ENCODE results near the gene BRMS1. TPM values are rescaled to one million over a fixed set of nuclear protein-coding genes. Genes with fewer than 3 reads are reported as not detected.

BRMS1 gene
- total and polyA plus RNA-seq, 4 donors: 12.0 to 24.0 (median 20.3) TPM

DNA sequence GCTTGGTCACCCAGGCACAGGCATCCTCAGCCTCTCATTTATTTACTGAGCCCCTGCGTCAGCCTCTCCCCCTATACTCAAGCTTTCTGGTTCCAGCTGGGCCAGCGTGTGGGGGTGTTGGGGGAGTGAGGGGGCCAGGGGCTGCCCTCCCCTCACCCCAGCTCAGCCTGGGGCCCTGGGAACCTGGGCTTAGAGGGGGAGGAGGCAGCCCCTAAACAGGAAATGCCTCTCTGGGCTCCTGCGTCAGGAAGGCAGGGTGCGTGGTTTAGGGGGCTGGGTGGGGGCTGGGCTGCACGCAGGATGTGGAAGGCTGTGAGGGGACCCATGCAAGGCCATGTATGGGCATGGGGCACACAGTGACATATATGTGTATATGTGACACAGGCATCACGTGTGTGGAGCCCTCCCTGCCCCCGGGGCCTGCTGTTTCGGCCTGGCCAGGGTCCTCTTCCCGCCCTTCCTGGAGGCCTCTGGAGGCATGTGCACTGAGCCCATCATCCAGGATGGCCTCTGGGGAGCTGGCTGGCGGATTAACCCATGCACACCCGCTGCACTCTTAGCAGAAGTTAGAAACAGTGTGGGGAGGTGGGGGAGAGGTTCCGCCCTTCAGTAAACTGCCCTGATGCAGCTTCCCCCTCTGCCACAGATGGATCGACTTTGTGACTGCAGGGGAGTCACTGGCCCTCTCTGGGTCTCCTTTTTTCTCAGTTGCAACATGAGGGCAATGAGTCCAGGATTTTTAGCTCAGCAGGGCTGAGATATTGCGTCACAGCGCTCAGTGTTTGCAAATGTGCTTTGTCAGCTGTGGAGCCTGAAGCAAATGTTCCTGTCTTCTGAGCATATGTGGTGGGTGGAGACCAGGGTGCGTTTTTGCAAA is 26.9 kb downstream of the BRMS1 start:
- no peaks in the 10 kb centered on the region for H3K27me3 ChIP-seq (ENCODE audit: control insufficient read depth in 4 of 4, insufficient read depth in 4 of 4, low read length in 3 of 4)
- DNase-seq (ENCODE audit: low spot score): no peak
- TF ChIP-seq RXRA (IDR thresholded peaks at IDR 0.05) (peak; percentile 37 to 38), HNF4G (IDR thresholded peaks at IDR 0.05) (peak; percentile 27), FOXA1 (IDR thresholded peaks at IDR 0.05) (no peak), SP1 (IDR thresholded peaks at IDR 0.05) (peak; percentile 55), HNF4A (conservative IDR thresholded peaks at IDR 0.05) (peak; percentile 72 to 87), RAD21 (IDR thresholded peaks at IDR 0.05) (peak in 1 of 2 donors; percentile 36)
- TF ChIP-seq, protein P1, sequence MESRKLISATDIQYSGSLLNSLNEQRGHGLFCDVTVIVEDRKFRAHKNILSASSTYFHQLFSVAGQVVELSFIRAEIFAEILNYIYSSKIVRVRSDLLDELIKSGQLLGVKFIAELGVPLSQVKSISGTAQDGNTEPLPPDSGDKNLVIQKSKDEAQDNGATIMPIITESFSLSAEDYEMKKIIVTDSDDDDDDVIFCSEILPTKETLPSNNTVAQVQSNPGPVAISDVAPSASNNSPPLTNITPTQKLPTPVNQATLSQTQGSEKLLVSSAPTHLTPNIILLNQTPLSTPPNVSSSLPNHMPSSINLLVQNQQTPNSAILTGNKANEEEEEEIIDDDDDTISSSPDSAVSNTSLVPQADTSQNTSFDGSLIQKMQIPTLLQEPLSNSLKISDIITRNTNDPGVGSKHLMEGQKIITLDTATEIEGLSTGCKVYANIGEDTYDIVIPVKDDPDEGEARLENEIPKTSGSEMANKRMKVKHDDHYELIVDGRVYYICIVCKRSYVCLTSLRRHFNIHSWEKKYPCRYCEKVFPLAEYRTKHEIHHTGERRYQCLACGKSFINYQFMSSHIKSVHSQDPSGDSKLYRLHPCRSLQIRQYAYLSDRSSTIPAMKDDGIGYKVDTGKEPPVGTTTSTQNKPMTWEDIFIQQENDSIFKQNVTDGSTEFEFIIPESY (IDR thresholded peaks at IDR 0.05): no peak
- H3K9me3 ChIP-seq (ENCODE audit: control insufficient read depth in 4 of 4, low read length in 3 of 4): no peaks in the 10 kb centered on the region
- no peaks in the 10 kb centered on the region for H3K36me3 ChIP-seq (ENCODE audit: control insufficient read depth in 4 of 4, insufficient read depth in 3 of 4, low read depth in 1 of 4, low read length in 3 of 4)
- WGBS: 44% methylated on average over 16 of the region's 16 CpGs
- no peak overlapping the region for H3K9ac ChIP-seq (ENCODE audit: low read depth in 1 of 2, low read length in 2 of 2)
- no peak overlapping the region for H3K4me3 ChIP-seq (ENCODE audit: low read depth in 1 of 3, low read length in 3 of 3)
- H3K27ac ChIP-seq (ENCODE audit: low read depth in 1 of 2, low read length in 2 of 2): peak overlapping the region; percentile 3 to 73
- H3K4me1 ChIP-seq (ENCODE audit: control insufficient read depth in 4 of 4, insufficient read depth in 4 of 4, low read length in 3 of 4): peaks cover 7 to 15% (median 9%) of the 10 kb centered on the region in 4 donors

DNA sequence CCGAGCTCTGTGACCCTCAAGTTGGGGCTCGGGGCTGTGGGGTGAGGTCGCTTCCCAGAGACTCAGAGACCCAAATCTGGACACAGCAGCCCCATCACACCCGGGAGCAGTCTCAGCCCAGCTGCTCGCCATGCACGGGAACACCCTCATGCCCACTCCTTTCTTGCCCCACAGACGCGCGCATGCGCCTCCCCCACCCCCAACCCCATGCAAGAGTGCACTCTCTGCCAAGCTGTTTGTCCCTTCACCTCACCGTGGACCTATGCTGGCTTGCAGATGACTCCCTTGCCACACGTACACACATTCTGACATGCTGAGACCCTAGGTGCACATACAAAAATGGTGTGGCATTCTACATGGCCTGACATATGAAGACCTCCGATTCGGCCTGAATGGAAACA is 27.6 kb downstream of the BRMS1 start:
- no peak overlapping the region for H3K4me3 ChIP-seq (ENCODE audit: low read depth in 1 of 3, low read length in 3 of 3)
- no peak overlapping the region for H3K9ac ChIP-seq (ENCODE audit: low read depth in 1 of 2, low read length in 2 of 2)
- DNase-seq (ENCODE audit: low spot score): no peak
- no peaks in the 10 kb centered on the region for H3K36me3 ChIP-seq (ENCODE audit: control insufficient read depth in 4 of 4, insufficient read depth in 3 of 4, low read depth in 1 of 4, low read length in 3 of 4)
- no peaks in the 10 kb centered on the region for H3K27me3 ChIP-seq (ENCODE audit: control insufficient read depth in 4 of 4, insufficient read depth in 4 of 4, low read length in 3 of 4)
- 47% methylated on average over 14 of the region's 14 CpGs for WGBS
- TF ChIP-seq TAF1 (conservative IDR thresholded peaks at IDR 0.05) (no peak), YY1 (IDR thresholded peaks at IDR 0.05) (no peak), EGR1 (IDR thresholded peaks at IDR 0.05; ENCODE audit: low read depth in 2 of 2) (no peak), HNF4A (conservative IDR thresholded peaks at IDR 0.05) (no peak)
- TF ChIP-seq, protein P2, sequence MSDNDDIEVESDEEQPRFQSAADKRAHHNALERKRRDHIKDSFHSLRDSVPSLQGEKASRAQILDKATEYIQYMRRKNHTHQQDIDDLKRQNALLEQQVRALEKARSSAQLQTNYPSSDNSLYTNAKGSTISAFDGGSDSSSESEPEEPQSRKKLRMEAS (IDR thresholded peaks at IDR 0.05): no peak
- TF ChIP-seq, protein P1 (IDR thresholded peaks at IDR 0.05): no peak
- H3K27ac ChIP-seq (ENCODE audit: low read depth in 1 of 2, low read length in 2 of 2): peak overlapping the region; percentile 3 to 73
- peaks cover 7 to 16% (median 10%) of the 10 kb centered on the region in 4 donors for H3K4me1 ChIP-seq (ENCODE audit: control insufficient read depth in 4 of 4, insufficient read depth in 4 of 4, low read length in 3 of 4)
- no peaks in the 10 kb centered on the region for H3K9me3 ChIP-seq (ENCODE audit: control insufficient read depth in 4 of 4, low read length in 3 of 4)

DNA sequence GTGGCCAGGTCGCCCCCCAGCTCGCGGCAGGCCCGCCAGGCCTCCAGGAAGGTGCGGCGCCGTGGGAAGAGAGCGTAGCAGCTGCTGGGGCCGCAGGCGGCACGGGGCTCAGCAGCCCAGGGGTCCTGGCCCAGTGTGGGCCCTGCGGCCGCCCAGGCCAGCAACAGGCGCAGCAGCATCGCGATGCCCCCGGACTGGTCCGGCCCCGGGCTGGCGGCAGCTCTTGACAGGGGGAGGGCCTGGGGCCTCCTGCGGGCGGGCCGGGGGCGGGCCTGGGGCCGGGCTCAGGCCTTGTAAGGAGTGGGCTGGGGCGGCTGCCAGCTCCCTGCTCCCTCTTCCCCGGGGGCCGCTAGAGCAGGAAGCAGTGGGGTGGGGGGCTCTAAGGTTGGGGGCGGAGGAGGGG is 28.1 kb downstream of the BRMS1 start, which contains the start of gene CD248:
CD248 (minus strand) TSS at position 196 of the 403 bp plus-strand sequence; CDS start at position 179, 17 bp downstream.
- peaks cover 7 to 21% (median 13%) of the 10 kb centered on the region in 4 donors for H3K4me1 ChIP-seq (ENCODE audit: control insufficient read depth in 4 of 4, insufficient read depth in 4 of 4, low read length in 3 of 4)
- TF ChIP-seq FOXA2 (IDR thresholded peaks at IDR 0.05): no peak
- 61% methylated on average over 29 of the region's 29 CpGs for WGBS
- DNase-seq (ENCODE audit: low spot score): no peak
- no peak within 1 kb of the TSS for H3K9ac ChIP-seq (ENCODE audit: low read depth in 1 of 2, low read length in 2 of 2)
- H3K36me3 ChIP-seq (ENCODE audit: control insufficient read depth in 4 of 4, insufficient read depth in 3 of 4, low read depth in 1 of 4, low read length in 3 of 4): no peaks in the 10 kb centered on the region
- H3K4me3 ChIP-seq (ENCODE audit: low read depth in 1 of 3, low read length in 3 of 3): no peak within 1 kb of the TSS
- no peaks in the 10 kb centered on the region for H3K9me3 ChIP-seq (ENCODE audit: control insufficient read depth in 4 of 4, low read length in 3 of 4)
- H3K27ac ChIP-seq (ENCODE audit: low read depth in 1 of 2, low read length in 2 of 2): peak within 1 kb of the TSS; percentile 5 to 73
- no peaks in the 10 kb centered on the region for H3K27me3 ChIP-seq (ENCODE audit: control insufficient read depth in 4 of 4, insufficient read depth in 4 of 4, low read length in 3 of 4)
